GM21390 (cell line): ENCODE measurements around the gene LEUTX.
"Not testable (repeated sequence)": the region's sequence is repeated elsewhere in the genome, so short reads cannot be mapped to it uniquely, and the experiment has no call there.

Source experiments
- ATAC-seq: cut with Tn5 transposase; IDR thresholded peaks from one replicate; pipeline ENCODE4 v1.9.1; 2021; ENCODE audit not compliant: unreplicated experiment

Gene LEUTX

DNA sequence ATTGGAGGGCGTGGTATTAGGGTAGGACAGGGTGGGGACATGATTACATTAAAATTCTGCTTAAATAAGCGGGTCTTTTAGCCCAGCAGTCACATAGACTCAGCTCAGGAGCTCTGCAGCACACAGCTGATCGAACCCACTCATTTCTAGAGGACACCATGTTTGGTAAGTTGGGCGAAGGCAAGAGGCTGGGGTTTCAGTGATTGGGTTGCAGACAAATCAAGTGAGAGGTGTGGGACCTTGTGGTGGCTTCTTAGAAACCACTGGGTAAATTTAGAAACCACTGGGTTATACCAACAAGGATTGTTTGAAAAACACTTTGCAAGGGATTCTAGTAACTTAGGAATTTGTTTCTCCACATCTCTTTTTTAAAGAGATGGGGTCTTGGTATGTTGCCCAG lies at the start of gene LEUTX:
TSS of gene LEUTX (plus strand) at position 92 of the 400 bp plus-strand sequence. CDS start at position 159, 67 bp downstream.
- ATAC-seq = no peak

- no peak for ATAC-seq
Measured at GRCh38 chr19:39729594-39729993, 49.1 kb upstream of the LEUTX start.

GRCh38 chr19:39731685-39732084 lies 47.0 kb upstream of the LEUTX start:
- no peak for ATAC-seq

- ATAC-seq = no peak
Measured at GRCh38 chr19:39733841-39734240, 44.8 kb upstream of the LEUTX start.

DNA sequence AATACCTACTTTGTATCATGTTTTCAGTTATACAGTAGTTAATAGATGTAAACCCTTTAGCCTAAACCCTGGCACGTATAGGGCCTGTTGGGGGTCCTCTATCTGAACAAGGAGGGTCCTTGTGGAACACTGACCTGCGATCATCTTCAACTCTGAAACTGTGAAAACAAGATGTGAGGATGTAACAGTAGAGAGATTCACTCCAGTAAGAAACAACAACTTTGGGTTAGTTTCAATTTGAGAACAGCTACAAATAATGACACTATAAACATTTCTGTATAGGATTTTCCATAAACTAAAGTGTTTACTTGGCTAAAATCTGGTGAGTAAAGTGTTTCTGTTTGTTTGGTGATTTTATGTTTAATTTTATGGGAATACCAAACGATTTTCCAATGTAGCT lies 43.0 kb upstream of the LEUTX start:
- no peak for ATAC-seq

- no peak for ATAC-seq
Measured at GRCh38 chr19:39736088-39736487, 42.6 kb upstream of the LEUTX start.

DNA sequence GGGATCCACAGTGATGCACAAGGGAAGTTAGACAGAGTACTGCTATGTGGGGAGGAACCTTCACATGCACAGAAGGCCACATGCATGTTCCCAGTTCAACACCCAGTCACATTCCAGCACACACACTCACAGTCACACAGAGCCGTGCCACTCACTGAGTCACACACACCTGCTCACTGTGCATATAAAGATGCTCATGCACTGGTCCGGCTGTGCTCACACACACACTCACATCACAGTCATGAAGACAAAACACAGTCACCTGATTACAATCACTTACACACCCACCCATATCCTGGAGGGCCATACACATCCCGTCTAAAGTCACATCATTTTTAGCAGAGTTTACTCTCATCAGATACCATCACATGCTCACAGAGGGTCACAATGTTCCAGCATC lies 41.3 kb upstream of the LEUTX start:
- no peak for ATAC-seq

DNA sequence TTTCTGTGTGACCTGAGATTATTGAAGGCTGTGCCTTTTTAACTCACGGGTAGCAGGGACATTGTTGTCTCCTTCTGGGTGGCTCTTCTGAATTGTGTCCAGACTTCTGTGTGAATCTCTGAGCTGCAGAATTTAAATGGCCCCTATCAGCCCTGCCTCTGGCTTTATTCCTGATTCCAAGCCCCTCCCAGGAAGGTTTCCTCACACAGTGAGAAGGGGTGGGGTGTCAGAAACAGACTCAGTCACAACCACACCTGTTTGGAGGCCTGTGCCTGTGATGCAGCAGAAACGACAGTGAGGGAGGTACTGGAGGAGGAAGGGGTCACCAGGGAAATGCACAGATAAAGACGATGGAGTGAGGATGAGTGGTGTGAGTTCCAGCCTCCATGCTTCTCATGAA lies 40.8 kb upstream of the LEUTX start, which contains the start of gene CLC:
TSS of gene CLC (minus strand) at position 139 of the 400 bp plus-strand sequence. CDS start at position 62, 77 bp downstream.
- no peak for ATAC-seq

GRCh38 chr19:39738814-39739213 lies 39.8 kb upstream of the LEUTX start:
- ATAC-seq = no peak

- ATAC-seq = no peak
Measured at GRCh38 chr19:39740395-39740794, 38.3 kb upstream of the LEUTX start.

- ATAC-seq = no peak
Measured at GRCh38 chr19:39745643-39746042, 33.0 kb upstream of the LEUTX start.

- ATAC-seq = no peak
Measured at GRCh38 chr19:39746836-39747529, 31.7 kb upstream of the LEUTX start.

- ATAC-seq = no peak
Measured at GRCh38 chr19:39749981-39750380, 28.7 kb upstream of the LEUTX start.

DNA sequence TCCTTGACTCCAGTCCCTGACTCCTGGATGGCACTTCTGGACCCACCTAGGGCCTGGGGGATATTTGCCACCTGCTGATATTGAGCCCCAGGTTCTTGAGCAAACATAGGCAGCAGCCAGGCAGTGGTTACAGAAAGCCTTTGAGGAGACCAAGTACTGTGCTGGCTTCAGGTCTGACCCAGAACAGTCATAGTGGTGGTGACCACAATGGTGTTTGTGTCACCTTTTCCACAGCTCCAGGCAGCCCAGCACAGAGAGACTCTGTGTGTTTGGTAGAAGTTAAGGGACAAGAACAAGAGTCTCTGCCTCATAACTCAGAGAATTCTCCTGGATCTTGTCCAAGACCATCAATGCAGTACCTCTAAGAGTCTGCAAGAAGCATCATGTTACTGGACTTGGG lies 26.3 kb upstream of the LEUTX start:
- no peak for ATAC-seq

DNA sequence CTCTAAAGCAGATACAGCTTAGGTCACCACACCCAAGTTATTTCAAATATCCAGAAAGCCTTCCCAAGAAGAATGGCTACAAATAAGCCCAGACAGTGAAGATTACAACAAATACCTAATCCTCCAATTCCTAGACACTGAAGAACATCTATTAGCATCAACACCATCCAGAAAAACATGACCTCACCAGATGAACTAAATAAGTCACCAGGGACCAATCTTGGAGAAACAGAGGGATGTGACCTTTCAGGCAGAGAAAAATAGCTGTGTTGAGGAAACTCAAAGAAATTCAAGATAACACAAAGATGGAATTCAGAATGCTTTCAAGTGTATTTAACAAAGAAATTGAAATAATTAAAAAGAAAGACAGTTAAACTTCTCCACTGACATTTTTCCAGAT lies 25.9 kb upstream of the LEUTX start:
- ATAC-seq = no peak

GRCh38 chr19:39754544-39754943 lies 24.1 kb upstream of the LEUTX start:
- no peak for ATAC-seq

DNA sequence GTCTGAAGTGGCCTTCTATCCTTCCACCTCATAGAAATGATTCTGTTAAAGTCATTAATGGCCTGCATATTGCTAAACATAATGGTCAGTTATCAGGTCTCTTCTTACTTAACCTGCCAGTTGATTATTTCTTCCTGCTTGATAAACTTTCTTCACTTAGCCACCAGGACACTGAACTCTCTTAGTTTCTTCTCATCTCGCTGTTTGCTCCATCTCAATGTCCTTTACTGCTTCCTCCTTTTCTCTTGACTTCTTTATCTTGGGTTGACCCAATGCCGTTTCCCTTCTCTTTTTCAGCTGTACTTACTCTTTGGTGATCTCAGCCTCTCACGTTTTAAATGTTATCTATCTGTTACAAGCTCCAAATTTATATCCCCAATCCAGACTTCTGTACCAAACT lies 23.7 kb upstream of the LEUTX start:
- no peak for ATAC-seq

DNA sequence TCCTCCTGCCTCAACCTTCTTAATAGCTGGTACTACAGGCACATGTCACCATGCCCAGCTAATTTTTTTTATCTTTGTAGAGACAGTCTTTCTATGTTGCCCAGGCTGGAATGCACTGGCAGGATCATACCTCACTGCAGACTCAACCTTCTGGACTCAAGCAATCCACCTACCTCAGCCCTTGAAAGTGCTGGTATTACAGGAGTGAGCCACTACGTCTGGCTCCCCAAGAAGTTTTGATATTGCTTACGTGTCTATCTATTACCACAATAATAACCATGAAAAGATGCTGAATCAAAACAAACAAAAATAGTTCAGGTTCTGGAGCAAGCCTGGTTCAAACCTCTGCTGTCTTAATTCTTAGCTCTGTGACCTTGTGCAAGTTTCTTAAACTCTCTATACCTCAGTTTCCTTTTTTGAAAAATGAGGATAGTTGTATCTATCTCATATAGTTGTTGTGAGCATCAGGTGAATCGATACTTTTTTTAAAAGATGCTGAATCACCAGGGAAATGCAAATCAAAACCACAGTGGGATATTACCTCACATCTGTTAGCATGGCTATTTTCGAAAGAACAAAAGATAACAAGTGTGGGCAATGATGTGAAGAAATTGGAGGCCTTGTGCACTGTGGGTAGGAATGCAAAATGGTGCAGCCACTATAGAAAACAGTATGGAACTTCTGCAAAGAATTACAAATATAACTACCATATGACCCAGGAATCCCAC lies 19.0 kb upstream of the LEUTX start:
- no peak for ATAC-seq

DNA sequence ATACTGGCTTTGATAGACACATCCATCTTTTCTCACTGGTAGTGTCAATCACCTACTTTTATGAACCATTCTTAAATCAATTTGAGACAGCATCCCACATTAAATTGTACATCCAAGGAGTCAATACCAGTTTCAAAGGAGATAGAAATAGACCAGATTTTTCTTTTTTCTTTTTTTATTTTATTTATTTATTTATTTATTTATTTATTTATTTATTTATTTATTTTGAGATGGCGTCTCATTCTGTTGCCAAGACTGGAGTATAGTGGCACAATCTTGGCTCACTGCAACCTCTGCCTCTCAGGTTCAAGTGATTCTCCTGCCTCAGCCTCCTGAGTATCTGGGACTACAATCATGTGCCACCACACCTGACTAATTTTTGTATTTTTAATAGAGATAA lies 16.8 kb upstream of the LEUTX start:
- not testable (repeated sequence) for ATAC-seq

DNA sequence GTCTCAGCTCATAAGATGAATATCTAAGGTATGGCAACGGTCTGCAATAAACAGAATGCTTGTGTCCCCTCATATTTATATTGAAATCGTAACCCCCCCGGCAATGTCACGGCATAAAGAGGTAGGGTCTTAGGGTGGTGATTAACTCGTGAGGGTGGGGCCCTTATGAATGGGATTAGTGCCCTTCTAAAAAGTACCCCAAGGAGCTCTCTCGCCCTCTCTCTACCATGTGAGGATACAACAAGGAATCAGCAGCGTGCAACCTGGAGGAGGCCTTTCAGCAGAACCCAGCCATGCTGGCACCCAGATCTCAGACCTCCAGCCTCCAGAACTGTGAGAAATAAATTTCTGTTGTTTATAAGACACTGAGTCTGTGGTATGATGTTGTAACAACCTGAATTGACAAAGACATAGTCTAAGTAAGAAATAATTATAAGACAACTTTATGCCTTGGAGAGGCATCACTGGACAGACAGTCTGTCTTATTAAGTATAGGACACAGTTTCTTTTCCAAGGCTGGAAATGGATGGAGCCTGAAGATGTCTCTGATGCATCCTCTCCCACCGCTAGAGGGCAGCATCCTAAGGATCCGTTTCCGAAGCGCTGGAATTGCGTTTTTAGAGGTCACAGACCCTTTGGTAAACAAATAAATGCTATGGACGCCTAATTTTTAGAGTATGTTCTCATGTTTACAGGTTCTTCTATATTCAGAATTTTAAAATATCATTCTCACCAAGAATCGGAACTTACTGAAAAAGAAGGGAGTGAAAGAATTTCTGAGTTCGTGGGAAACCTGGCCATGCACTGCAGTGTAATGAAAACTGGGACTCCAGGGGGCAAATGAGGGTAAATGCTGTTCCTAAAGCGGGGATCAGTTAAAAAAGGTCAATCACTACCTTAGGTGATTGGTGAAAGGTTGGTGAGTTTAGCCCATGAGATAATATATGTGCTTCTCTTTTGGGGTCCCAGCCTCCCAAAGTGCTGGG lies 13.3 kb upstream of the LEUTX start:
- ATAC-seq = no peak

DNA sequence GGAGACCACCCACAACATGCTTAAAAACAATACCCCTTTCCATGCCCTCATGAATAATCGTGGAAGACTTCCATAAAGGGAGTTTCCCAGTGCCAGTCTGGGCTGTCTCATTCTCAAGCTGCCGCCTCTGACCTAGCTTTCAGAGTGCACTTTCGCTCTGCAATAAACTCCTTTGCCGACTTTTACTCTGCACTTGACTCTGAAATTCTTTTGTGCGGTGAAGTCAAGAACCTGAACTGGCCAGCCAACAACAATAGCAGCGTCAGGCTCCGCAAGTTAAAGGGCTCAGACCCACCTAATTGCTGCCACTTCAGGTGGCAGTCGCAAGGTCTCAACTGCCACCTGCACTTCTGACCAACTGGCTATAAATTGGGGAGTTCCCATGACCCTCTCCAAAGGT lies 10.3 kb upstream of the LEUTX start:
- no peak for ATAC-seq
